Fibroblast of skin of right quadriceps (primary cell): Measurements from ENCODE around the gene DBT.
"Not testable (repeated sequence)": the region's sequence is repeated elsewhere in the genome, so short reads cannot be mapped to it uniquely, and the experiment has no call there.

Experiments
- DNase-seq: peaks from one replicate; pipeline ENCODE4 v3.0.0-alpha.2; 2013

DBT gene

DNA sequence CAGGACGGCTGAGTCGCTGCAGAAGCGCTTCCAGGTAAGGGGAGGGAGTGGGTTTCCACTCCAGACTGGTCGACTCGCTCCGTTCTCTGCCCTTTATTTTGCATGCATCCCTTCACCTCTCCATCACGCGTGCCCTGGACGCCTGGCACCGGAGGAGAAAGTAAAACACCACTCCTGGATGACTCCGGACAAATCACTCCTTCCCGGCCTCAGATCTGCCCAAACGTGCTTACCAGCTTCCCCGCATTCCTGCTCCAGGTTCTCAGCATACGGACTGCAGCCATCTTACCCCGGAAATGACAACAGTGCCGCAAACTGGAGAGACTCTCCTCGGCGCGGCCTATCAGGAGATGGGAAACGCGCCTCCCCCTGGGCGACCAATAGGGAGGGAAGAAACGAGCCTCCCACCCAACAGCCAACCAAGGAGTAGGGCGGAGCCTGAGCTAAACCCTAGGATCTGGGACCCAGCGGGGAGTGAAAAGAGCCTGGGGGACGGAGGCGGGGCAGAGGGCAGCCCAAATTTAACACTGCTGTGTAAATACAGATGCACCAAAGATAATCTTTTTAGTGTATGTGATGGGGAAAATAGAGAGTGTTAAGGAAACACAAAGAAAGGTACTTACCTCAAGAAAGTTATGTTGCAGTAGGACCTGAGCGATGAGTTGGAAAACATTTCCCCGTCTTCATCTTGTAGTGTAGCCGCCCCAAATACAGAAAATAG is at the start of gene DBT:
Gene DBT (minus strand): TSS at position 298 of the 721 bp plus-strand sequence. CDS start 14 bp downstream, at position 284.
- peak; percentile 93 for DNase-seq

DNA sequence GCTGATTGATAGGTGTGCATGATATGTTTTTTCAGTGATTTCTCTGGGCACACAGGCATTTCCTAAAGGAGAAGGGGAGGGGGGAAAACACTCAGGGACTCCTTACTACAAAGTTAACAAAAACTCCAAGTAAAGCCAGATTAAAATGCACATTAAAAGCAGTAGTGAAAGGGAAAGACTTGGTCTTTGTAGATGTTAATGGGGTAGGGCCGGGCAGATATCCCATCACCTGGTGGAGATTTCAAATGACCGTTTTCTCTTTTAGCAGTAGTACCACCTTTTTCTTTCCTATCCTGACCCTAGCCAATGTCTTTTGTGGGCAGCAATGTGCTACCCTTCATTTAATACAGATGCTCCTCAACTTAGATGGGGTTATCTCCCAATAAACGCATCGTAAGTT is 48.9 kb upstream of the DBT start:
- no peak for DNase-seq

DNA sequence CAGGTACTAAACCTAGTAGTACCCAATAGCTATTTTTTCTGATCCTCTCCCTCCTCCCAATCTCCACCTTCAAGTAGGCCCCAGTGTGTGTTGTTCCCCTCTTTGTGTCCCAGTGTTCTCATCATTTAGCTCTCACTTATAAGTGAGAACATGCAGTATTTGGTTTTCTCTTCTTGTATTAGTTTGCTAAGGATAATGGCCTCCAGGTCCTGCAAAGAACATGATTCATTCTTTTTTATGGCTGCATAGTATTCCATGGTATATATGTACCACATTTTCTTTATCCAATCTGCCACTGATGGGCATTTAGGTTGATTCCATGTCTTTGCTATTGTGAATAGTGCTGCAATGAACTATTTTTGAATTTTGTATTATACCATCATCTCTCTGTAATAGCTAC is 47.4 kb upstream of the DBT start:
- DNase-seq, result not testable (repeated sequence)

GRCh38 chr1:100296140-100296539 is 46.5 kb upstream of the DBT start:
- no peak for DNase-seq

- peak; percentile 7 for DNase-seq
Measured at GRCh38 chr1:100292711-100293110, 43.1 kb upstream of the DBT start.

- DNase-seq, result no peak
Measured at GRCh38 chr1:100290291-100290690, 40.7 kb upstream of the DBT start.

- no peak for DNase-seq
Measured at GRCh38 chr1:100287162-100287561, 37.5 kb upstream of the DBT start.

DNA sequence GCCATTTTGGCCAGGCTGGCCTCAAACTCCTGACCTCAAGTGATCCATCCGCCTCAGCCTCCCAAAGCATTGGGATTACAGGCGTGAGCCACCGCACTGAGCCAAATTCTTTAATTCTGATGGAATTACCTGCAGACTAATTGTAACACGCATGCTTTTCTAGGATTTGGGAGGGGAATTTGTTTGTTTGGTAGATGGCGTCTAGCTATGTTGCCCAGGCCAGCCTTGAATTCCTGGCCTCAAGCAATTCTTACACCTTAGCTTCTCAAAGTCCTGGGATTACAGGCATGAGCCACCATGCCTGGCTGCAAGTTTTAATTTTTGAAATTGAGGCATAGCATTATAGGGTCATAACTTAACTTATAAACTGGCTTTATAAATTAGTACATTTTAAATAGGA is 35.0 kb upstream of the DBT start:
- DNase-seq, result no peak

DNA sequence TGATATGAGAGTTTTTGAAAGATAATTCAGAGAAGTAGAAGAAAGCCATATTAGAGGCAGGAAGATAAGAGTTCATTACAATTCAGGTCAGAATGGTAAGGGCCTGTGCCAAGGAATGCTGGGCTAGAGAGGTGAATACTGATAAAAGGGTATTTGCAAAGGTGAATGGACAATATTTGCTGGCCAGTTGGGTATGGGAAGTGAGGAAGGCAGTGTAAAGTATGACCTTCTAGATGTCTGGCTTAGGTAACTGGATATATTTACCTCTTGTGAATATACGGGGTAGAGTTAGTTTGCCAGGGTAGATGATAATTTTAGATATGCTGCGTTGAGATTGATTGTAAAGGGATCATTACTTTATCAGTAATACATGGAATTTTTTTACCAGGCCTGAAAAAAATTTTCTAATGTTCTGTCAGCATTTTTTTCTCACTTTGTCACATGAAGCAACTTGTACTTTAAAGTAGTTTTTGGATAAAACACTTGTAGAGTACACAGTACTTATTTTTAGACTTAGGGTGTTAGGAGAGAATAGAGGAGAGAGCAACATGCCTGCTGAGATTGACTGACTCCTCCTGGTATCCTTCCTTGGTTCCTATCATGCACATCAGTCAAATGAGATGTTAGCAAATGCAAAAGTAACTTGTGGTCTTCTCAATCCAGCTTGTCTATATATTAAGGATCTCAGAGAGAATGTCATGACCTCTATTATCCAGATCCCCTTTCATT is 30.5 kb upstream of the DBT start:
- DNase-seq, result no peak

GRCh38 chr1:100279358-100279923 is 29.8 kb upstream of the DBT start:
- DNase-seq, result no peak

DNA sequence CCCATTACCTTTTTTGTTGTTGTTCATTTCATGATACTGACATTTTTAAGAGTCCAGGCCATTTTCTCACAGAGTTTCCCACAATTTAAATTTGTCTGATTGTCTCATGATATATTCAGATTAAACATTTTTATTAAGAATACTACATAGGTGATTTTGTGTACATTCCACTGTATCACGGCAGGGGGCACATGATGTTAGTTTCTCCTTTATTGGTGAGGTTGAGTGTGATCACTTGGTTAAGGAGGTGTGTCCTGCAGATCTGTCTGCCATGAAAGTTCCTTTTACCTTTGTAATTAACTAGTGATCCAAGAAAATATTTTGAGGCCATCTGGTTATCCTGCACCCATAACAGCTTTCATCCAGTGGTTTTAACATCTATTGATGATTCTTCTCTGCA is 28.2 kb upstream of the DBT start:
- DNase-seq, result no peak

DNA sequence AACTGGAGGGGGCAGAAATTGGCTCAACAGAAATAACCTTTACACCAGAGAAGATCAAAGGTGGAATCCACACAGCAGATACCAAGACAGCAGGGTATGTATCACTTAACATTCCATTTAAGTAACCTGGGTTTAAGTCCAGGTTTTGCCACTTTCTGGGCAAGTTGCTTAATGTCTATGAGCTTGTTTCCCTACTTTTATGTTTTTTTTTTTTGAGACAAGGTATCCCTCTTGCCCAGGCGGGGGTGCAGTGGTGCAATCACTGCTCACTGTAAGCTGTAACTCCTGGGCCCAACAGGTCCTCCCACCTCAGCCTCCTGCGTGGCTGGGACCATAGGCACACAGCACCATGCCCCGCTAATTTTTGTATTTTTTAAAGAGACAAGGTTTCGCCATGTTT is 18.6 kb upstream of the DBT start:
- DNase-seq, result no peak

DNA sequence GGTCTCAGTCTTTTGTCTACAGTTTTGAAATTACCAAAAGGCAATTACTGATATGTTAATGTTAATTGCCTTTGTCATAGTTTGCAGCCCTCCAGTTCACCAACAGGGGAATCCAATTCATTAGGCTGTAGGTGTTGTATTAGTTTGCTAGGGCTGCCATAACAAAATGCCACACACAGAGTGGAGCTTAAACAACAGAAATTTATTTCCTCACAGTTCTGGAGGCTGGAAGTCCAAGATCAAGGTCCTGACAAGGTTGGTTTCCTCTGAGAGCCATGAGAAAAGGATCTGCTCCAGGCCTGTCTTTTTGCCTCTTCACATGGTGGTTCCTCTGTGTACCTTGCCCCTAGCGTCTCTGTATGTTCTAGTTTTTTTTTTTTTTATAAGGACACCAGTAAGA is 17.6 kb upstream of the DBT start:
- no peak for DNase-seq

DNA sequence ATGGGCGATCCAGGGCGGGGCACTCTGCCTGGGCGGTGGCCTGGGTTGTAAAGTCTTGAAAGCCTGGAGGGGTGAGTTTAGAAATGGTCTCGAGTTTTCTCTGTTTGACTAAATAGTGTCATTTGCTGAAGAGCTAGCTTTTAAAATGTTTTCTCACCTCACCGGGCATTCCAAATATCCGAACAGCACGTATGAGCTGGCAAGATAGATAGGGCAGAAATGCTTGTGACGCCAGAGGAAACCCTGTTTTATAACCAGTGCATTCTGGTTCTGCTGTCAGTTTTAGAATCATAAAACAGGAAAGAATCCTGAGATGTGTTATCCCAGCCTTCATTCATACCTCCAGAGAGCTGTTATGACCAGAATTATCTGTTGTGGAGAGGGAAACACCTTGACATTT is 17.1 kb upstream of the DBT start:
- no peak for DNase-seq

DNA sequence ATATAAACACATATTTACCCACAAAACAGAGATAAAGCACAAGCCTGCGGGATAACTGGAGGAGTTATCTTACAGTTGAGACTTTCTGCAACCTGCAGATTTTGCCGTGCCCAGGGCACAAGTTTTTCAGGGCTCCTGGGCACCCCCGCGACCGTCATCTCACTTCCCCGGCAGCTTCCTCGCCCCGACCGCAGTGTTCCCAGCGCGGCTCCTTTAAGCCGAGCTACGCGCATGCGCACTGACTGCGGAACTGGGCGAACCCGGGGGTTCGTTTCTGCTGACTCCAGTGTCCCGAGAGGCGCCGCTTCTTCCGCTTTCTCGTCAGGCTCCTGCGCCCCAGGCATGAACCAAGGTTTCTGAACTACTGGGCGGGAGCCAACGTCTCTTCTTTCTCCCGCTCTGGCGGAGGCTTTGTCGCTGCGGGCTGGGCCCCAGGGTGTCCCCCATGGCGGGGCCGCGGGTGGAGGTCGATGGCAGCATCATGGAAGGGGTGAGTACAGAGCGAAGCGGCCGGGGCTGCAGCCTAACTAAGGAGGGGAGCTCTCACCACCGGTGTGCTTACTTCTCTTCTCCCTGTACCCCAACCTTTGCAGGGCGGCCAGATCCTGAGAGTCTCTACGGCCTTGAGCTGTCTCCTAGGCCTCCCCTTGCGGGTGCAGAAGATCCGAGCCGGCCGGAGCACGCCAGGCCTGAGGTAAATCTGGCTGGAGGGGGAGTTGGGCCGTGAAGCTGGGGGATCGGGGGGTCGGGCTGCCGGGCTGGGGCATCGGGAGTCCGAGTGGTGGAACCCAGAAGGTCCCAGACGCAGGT is 16.5 kb upstream of the DBT start, which contains the start of gene RTCA:
Gene RTCA (plus strand): TSS at position 286 of the 810 bp plus-strand sequence. CDS start 160 bp downstream, at position 446.
- peak; percentile 94 for DNase-seq

GRCh38 chr1:100265562-100265930 is 15.9 kb upstream of the DBT start:
- DNase-seq, result peak; percentile 39

DNA sequence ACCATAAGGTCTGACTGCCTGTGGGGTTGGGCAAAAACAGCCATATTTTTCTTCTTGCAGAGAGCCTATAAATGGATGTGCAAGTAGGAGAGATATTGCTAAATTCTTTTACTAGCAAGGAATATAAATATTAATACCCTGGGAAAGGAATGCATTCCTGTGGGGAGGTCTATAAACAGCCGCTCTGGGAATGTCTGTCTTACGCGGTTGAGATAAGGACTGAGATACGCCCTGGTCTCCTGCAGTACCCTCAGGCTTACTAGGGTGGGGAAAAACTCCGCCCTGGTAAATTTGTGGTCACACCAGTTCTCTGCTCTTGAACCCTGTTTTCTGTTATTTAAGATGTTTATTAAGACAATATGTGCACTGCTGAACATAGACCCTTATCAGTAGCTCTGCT is 14.4 kb upstream of the DBT start:
- DNase-seq, result not testable (repeated sequence)

GRCh38 chr1:100261686-100262085 is 12.1 kb upstream of the DBT start:
- DNase-seq, result no peak

GRCh38 chr1:100258427-100258826 is 8.8 kb upstream of the DBT start:
- not testable (repeated sequence) for DNase-seq

GRCh38 chr1:100256273-100256672 is 6.6 kb upstream of the DBT start:
- not testable (repeated sequence) for DNase-seq

DNA sequence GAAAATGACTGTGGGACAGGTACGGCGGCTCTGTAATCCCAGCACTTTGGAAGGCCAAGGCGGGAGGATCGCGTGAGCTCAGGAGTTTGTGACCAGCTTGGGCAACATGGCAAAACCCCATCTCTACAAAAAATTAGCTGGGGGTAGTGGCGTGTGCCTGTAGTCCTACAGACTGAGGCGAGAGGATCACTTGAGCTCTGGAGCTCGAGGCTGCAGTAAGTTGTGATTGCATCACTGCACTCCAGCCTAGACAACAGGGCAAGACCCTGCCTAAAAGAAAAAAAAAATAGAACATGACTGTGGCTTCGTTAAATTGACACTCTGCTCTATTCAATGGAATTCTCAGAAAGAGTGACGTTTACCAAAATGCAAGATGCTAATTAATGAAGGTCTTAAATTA is 3.9 kb upstream of the DBT start:
- DNase-seq, result no peak

DNA sequence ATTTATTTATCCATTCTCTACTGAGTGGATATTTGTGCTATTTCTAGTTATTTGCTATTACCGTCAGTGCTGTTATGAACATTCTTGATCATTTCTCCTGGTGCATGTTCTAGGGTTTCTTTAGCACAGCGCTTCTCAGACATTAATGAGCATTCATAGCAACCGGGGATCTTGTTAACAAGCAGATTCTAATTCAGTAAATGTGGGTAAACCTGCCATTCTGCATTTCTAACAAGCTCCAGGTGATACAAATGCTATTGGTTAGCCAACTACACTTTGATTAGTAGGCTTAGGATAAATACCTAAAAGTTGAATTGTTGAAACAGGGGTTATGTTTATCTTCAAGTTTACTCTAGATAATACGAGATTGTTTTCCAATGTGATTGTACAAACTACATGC is 3.3 kb upstream of the DBT start:
- no peak for DNase-seq

- DNase-seq, result no peak
Measured at GRCh38 chr1:100250807-100251206, 1.2 kb upstream of the DBT start.
